DND-41 (cell line): ENCODE measurements around the gene JUNB.

Source experiments
- ATAC-seq: fragments of 200-7000 bp; cut with Tn5 transposase; 3 replicates; pipeline ENCODE4 v1.9.1; 2021; ENCODE audit warnings: low read depth; ENCODE audit not compliant: insufficient read depth
- DNase-seq: peaks from one replicate; pipeline ENCODE4 v3.0.0-alpha.2; 2020
- H2AFZ ChIP-seq: 2 replicates; pipeline ENCODE4 v1.6.0; 2012; ENCODE audit warnings: low read depth, low read length
- H3K27ac ChIP-seq: 2 replicates; pipeline ENCODE4 v1.5.1; 2012; ENCODE audit warnings: low read length, inconsistent platforms
- H3K27me3 ChIP-seq: fragments of 200-600 bp; sonication (generic); 2 replicates; pipeline ENCODE4 v1.6.0; 2012; ENCODE audit warnings: low read length, mild to moderate bottlenecking, inconsistent platforms; ENCODE audit not compliant: insufficient read depth, poor library complexity
- H3K36me3 ChIP-seq: 2 replicates; pipeline ENCODE4 v1.5.1; 2012; ENCODE audit warnings: low read length, inconsistent platforms; ENCODE audit not compliant: insufficient read depth
- H3K4me1 ChIP-seq: 2 replicates; pipeline ENCODE4 v1.5.1; 2012; ENCODE audit warnings: mild to moderate bottlenecking, low read length; ENCODE audit not compliant: insufficient read depth
- H3K4me2 ChIP-seq: 2 replicates; pipeline ENCODE4 v1.6.0; 2012; ENCODE audit warnings: mild to moderate bottlenecking, moderate library complexity, low read length, inconsistent platforms; ENCODE audit not compliant: insufficient read depth
- H3K4me3 ChIP-seq, 2 experiments: fragments of 200-600 bp in 1 of 2; shearing (Covaris generic) in 1 of 2; 2 replicates each; pipeline ENCODE4 v1.5.1; 2012 to 2016; ENCODE audit warnings: inconsistent platforms in 2 of 2, low read length in 2 of 2, mild to moderate bottlenecking in 2 of 2, low read depth in 1 of 2, moderate library complexity in 1 of 2
- H3K79me2 ChIP-seq: 2 replicates; pipeline ENCODE4 v1.6.0; 2012; ENCODE audit warnings: low read length, inconsistent platforms; ENCODE audit not compliant: insufficient read depth
- H3K9ac ChIP-seq: 2 replicates; pipeline ENCODE4 v1.6.0; 2012; ENCODE audit warnings: low read depth, mild to moderate bottlenecking, inconsistent platforms, low read length, moderate library complexity
- H3K9me3 ChIP-seq: 2 replicates; pipeline ENCODE4 v1.5.1; 2012; ENCODE audit warnings: low read length, moderate library complexity, mild to moderate bottlenecking, inconsistent platforms; ENCODE audit not compliant: insufficient read depth, severe bottlenecking
- H4K20me1 ChIP-seq: 2 replicates; pipeline ENCODE4 v1.6.0; 2012; ENCODE audit warnings: low read length; ENCODE audit not compliant: insufficient read depth
- CTCF ChIP-seq: IDR thresholded peaks from 2 replicates; pipeline ENCODE4 v1.5.1; 2012; ENCODE audit warnings: borderline replicate concordance, low read length, moderate library complexity, mild to moderate bottlenecking; ENCODE audit not compliant: poor library complexity, severe bottlenecking; ENCODE audit errors: extremely low read depth
- EZH2 ChIP-seq: IDR thresholded peaks from 3 replicates; pipeline ENCODE4 v1.6.1; 2012; ENCODE audit warnings: borderline replicate concordance, low read depth, mild to moderate bottlenecking, moderate library complexity, low read length, inconsistent platforms; ENCODE audit not compliant: severe bottlenecking

Gene JUNB

GRCh38 chr19:12783849-12784393 is 7.4 kb upstream of the JUNB start:
- DNase-seq: no peak
- no peak overlapping the region for H2AFZ ChIP-seq
- peak overlapping the region in 1 of 2 experiments; percentile 77; a peak in 2 of 4 replicates for H3K4me3 ChIP-seq
- no peaks in the 10 kb centered on the region; the same call in 1 of the 2 replicates for H4K20me1 ChIP-seq
- no peak for ATAC-seq
- H3K9me3 ChIP-seq: no peaks in the 10 kb centered on the region
- H3K79me2 ChIP-seq: no peaks in the 10 kb centered on the region
- peaks cover 55% of the 10 kb centered on the region for H3K4me1 ChIP-seq
- no peak for TF ChIP-seq EZH2
- no peak for TF ChIP-seq CTCF
- H3K27me3 ChIP-seq: no peaks in the 10 kb centered on the region
- no peaks in the 10 kb centered on the region for H3K36me3 ChIP-seq
- H3K27ac ChIP-seq: peak overlapping the region; percentile 76
- H3K9ac ChIP-seq: peak overlapping the region; percentile 84
- peak overlapping the region; percentile 97 for H3K4me2 ChIP-seq

GRCh38 chr19:12784394-12784870 is 6.9 kb upstream of the JUNB start:
- Histone ChIP-seq H4K20me1 (no peaks in the 10 kb centered on the region; the same call in 1 of the 2 replicates), H3K4me3 (no peak overlapping the region), H3K27me3 (no peaks in the 10 kb centered on the region), H3K9me3 (no peaks in the 10 kb centered on the region), H3K9ac (peak overlapping the region; percentile 84; the same call in 1 of the 2 replicates), H3K79me2 (no peaks in the 10 kb centered on the region), H2AFZ (no peak overlapping the region), H3K36me3 (no peaks in the 10 kb centered on the region), H3K4me2 (0 out of 2 replicates have a peak overlapping the region, but pooled peaks have one; percentile 3), H3K4me1 (peaks cover 50% of the 10 kb centered on the region), H3K27ac (peak overlapping the region; percentile 52)
- no peak for DNase-seq
- no peak for ATAC-seq
- TF ChIP-seq EZH2 (no peak), CTCF (no peak)

- no peak overlapping the region for H2AFZ ChIP-seq
- H3K9ac ChIP-seq: no peak overlapping the region
- no peak overlapping the region for H3K4me3 ChIP-seq
- H3K4me2 ChIP-seq: 0 out of 2 replicates have a peak overlapping the region, but pooled peaks have one; percentile 3
- H4K20me1 ChIP-seq: no peaks in the 10 kb centered on the region; the same call in 1 of the 2 replicates
- H3K27ac ChIP-seq: peak overlapping the region; percentile 52
- no peaks in the 10 kb centered on the region for H3K27me3 ChIP-seq
- DNase-seq (no peak), ATAC-seq (no peak)
- peaks cover 50% of the 10 kb centered on the region for H3K4me1 ChIP-seq
- H3K79me2 ChIP-seq: no peaks in the 10 kb centered on the region
- no peaks in the 10 kb centered on the region for H3K36me3 ChIP-seq
- TF ChIP-seq CTCF (no peak), EZH2 (no peak)
- H3K9me3 ChIP-seq: no peaks in the 10 kb centered on the region
These were observed 6.3 kb upstream of the JUNB start for GRCh38 chr19:12784871-12785430.
